ENCODE measurements around the gene BUB1B. TPM values are rescaled to one million over a fixed set of nuclear protein-coding genes. Genes with fewer than 3 reads are reported as not detected.
A peak's percentile ranks its signal among the peaks of the same experiment; 100 is the strongest.

The BUB1B gene
- total RNA-seq, 1 experiment from 2014 or later: 83.2 TPM

DNA sequence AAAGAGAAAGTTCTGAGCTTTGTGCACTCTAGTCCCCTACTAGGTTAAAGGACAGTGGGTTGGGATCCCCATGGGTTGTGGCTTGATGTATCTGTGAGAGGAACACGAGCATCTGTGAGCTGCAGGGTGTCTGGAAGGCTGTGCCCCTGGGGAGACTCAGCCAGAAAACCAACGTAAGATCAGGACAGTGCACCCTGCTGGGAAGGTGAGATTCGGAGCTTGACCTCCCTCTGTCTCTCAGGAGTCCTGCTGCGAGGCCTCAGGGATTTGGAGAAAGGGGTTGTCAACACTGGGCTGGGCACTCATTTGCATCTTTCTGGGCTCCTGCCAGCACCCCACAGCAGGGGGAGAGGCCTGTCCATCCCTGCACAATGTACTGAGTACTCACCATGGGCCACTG lies 106.8 kb downstream of the BUB1B start:
- Mint-ChIP-seq H3K9me3 (no peaks in the 10 kb centered on the region; a peak in 1 of 5 replicates), H3K27me3 (ENCODE audit: low read depth) (no peaks in the 10 kb centered on the region; the same call in 1 of the 2 replicates), H3K27ac (peak overlapping the region in 1 of 3 experiments; percentile 38; a peak in 1 of 7 replicates), H3K4me1 (peaks cover 15 to 37% of the 10 kb centered on the region in 2 experiments), H3K36me3 (ENCODE audit: insufficient read depth in 1 of 3, low read depth in 3 of 3) (peaks cover 0 to 4% (median 0%) of the 10 kb centered on the region in 3 experiments; a peak in 3 of 7 replicates), H3K4me3 (no peak overlapping the region)
- Histone ChIP-seq H3K9ac (ENCODE audit: extremely low read depth, insufficient read length, low read length) (no peak overlapping the region), H3K14ac (ENCODE audit: insufficient read depth, low read length) (no peak overlapping the region), H3K23ac (ENCODE audit: insufficient read length, low read depth, low read length) (no peak overlapping the region), H2BK20ac (ENCODE audit: low read depth, low read length, poor library complexity, severe bottlenecking) (no peak overlapping the region), H4K91ac (ENCODE audit: insufficient read length, low read depth, low read length) (no peak overlapping the region), H2BK15ac (ENCODE audit: low read depth, low read length) (no peak overlapping the region), H3T11ph (ENCODE audit: low read length) (no peak overlapping the region), H2AK5ac (ENCODE audit: insufficient read length, low read length) (no peak overlapping the region), H3K4me2 (ENCODE audit: insufficient read depth, insufficient read length, low read length) (no peak overlapping the region), H2BK5ac (ENCODE audit: insufficient read length, low read length) (no peak overlapping the region), H4K8ac (replicated peaks; ENCODE audit: insufficient read length, low read depth, low read length) (no peak overlapping the region), H2AFZ (ENCODE audit: low read length) (no peak overlapping the region), H3K27ac (ENCODE audit: insufficient read length, low read depth, low read length) (no peak overlapping the region), H3K56ac (ENCODE audit: insufficient read length, low read depth, low read length) (no peak overlapping the region), H4K5ac (ENCODE audit: insufficient read length, low read depth, low read length) (no peak overlapping the region), H4K20me1 (ENCODE audit: control insufficient read depth, insufficient read depth, insufficient read length) (no peaks in the 10 kb centered on the region), H3K9me3 (ENCODE audit: control insufficient read depth, low read depth, low read length) (no peaks in the 10 kb centered on the region), H3K27me3 (ENCODE audit: insufficient read depth, low read length) (no peaks in the 10 kb centered on the region), H2BK120ac (ENCODE audit: low read depth, low read length, poor library complexity, severe bottlenecking) (no peak overlapping the region), H3K4me1 (ENCODE audit: insufficient read depth, low read length) (no peaks in the 10 kb centered on the region), H3K23me2 (ENCODE audit: insufficient read length, low read depth, low read length, poor library complexity, severe bottlenecking) (no peaks in the 10 kb centered on the region), H3K79me1 (ENCODE audit: insufficient read depth, low read depth, low read length, poor library complexity, severe bottlenecking) (no peaks in the 10 kb centered on the region), H2BK12ac (ENCODE audit: insufficient read length, low read depth, low read length) (no peak overlapping the region), H3K4ac (ENCODE audit: low read depth, low read length) (no peak overlapping the region), H3K79me2 (ENCODE audit: insufficient read depth, low read length) (no peaks in the 10 kb centered on the region), H3K18ac (ENCODE audit: insufficient read length, low read depth, low read length) (no peak overlapping the region)
- no peak for DNase-seq
- WGBS (ENCODE audit: extremely low coverage, insufficient read length, low lambda C conversion rate): no CpG with 5 or more reads among the region's 4 CpGs
- no peak for TF ChIP-seq CTCF (conservative IDR thresholded peaks at IDR 0.05)

Measured in H9 (cell line).